Thoracic aorta (tissue), 2 donors: ENCODE measurements around the gene NPTX2. TPM values are rescaled to one million over a fixed set of nuclear protein-coding genes. Genes with fewer than 3 reads are reported as not detected.

Experiments
- ATAC-seq: fragments of 150-250 bp; one replicate; pipeline ENCODE4 v1.8.0; 2017; ENCODE audit warnings: low read depth; ENCODE audit not compliant: insufficient number of reproducible peaks, low FRiP score
- DNase-seq: peaks from one replicate; pipeline ENCODE4 v3.0.0-alpha.2; 2020; ENCODE audit warnings: low spot score
- H3K27ac ChIP-seq, 2 donors: fragments of 200-600 bp; sonication (generic); 1 replicate in 1 of 2; 2 replicates in 1 of 2; pipeline ENCODE4 v1.5.1; 2016; ENCODE audit warnings: mild to moderate bottlenecking in 2 of 2, moderate library complexity in 2 of 2
- H3K27me3 ChIP-seq: fragments of 200-600 bp; sonication (generic); replicated peaks from 2 replicates; pipeline ENCODE4 v1.6.0; 2016; ENCODE audit warnings: mild to moderate bottlenecking; ENCODE audit not compliant: insufficient read depth
- H3K36me3 ChIP-seq: fragments of 200-600 bp; sonication (generic); one replicate; pipeline ENCODE4 v1.5.1; 2016
- H3K4me1 ChIP-seq, 2 donors: fragments of 200-600 bp; sonication (generic); 1 replicate in 1 of 2; 2 replicates in 1 of 2; pipeline versions ENCODE4 v1.5.1 to v1.6.0; 2016; ENCODE audit warnings: low read depth in 2 of 2, mild to moderate bottlenecking in 1 of 2; ENCODE audit not compliant: control insufficient read depth in 1 of 2
- H3K4me3 ChIP-seq: fragments of 200-600 bp; sonication (generic); 2 replicates; pipeline ENCODE4 v1.5.1; 2016; ENCODE audit warnings: mild to moderate bottlenecking
- H3K9me3 ChIP-seq: fragments of 200-600 bp; sonication (generic); 2 replicates; pipeline ENCODE4 v1.5.1; 2016
- CTCF ChIP-seq: fragments of 200-600 bp; sonication (generic); IDR thresholded peaks from one replicate; pipeline ENCODE4 v1.5.1; 2019; ENCODE audit warnings: antibody characterized with exemption
- total RNA-seq, 2 donors: library from RNA; depleted of rRNA; stranded (reverse); fragments of >200 nt; gene quantifications; one replicate each; pipeline versions ENCODE4 v1.1.0 to v1.2.3, GENCODE V29; 2016

The NPTX2 gene
- total RNA-seq, 2 donors from 2014 or later: 55.7 to 99.9 TPM

- ATAC-seq (no peak), DNase-seq (no peak)
- no peaks in the 10 kb centered on the region for H3K27me3 ChIP-seq
- H3K4me1 ChIP-seq: no peaks in the 10 kb centered on the region
- H3K9me3 ChIP-seq: no peaks in the 10 kb centered on the region
- no peak overlapping the region for H3K27ac ChIP-seq
- no peak for TF ChIP-seq CTCF
- H3K4me3 ChIP-seq: no peak overlapping the region
- H3K36me3 ChIP-seq: no peaks in the 10 kb centered on the region
These were observed 29.4 kb downstream of the NPTX2 start for GRCh38 chr7:98646465-98646864.

DNA sequence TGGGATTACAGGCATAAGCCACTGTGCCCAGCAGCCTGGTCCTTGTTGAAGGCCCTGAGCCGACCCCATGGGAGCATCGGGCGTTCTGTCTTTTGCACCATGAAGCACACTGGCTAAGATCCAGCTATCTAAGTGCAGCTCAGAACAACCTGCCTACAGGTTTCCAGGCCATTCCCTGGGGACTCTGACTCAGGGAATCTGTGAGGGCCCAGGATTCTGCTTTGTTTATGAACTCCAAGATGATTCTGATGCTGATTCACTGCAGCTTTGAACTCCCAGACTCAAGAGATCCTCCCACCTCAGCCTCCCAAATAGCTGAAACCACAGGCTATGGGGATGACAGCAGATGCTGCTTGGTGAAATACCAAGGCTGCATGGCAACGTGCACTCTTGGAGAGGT lies 30.2 kb downstream of the NPTX2 start:
- no peak for DNase-seq
- Histone ChIP-seq H3K27me3 (no peaks in the 10 kb centered on the region), H3K36me3 (no peaks in the 10 kb centered on the region), H3K9me3 (no peaks in the 10 kb centered on the region), H3K4me3 (no peak overlapping the region), H3K4me1 (no peaks in the 10 kb centered on the region), H3K27ac (no peak overlapping the region)
- no peak for TF ChIP-seq CTCF
- ATAC-seq: no peak

GRCh38 chr7:98651760-98652159 lies 34.7 kb downstream of the NPTX2 start:
- H3K36me3 ChIP-seq: no peaks in the 10 kb centered on the region
- ATAC-seq (no peak), DNase-seq (no peak)
- H3K27me3 ChIP-seq: no peaks in the 10 kb centered on the region
- no peak overlapping the region for H3K27ac ChIP-seq
- no peaks in the 10 kb centered on the region for H3K9me3 ChIP-seq
- no peaks in the 10 kb centered on the region for H3K4me1 ChIP-seq
- no peak overlapping the region for H3K4me3 ChIP-seq
- TF ChIP-seq CTCF: no peak

DNA sequence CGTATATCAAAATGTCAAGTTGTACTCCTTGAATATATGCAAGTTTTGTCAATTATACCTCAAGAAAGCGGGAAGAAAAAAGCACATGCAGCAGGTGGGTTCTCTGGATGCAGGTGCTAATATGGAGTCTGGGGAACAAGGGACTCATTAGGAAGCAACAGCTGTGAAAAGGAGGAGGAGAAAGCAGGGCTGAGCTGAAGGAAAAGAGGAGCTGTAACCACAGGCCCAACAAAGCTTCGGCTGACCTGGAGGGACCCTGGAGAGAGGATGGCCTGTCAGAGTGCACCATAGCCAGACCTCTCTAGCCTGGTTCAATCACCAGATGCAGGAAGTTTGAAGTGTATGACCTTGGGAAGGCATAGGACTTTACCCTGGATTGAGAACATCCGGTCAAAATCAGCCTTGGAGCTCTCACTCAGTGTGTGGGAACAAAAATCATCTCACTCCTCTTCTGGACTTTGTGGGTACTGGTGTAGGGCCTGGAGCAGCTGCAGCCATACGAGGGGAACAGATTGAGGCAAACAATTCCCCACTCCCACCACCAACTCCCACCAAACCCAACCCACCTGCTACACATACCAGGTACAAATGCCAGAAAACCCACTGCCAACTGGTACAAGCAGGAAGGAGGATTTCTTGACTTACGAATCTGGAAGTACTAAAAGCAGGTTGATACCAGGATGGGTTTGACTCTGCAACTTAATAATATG lies 36.7 kb downstream of the NPTX2 start:
- no peak for ATAC-seq
- H3K36me3 ChIP-seq: no peaks in the 10 kb centered on the region
- no peak for DNase-seq
- TF ChIP-seq CTCF: no peak
- no peak overlapping the region for H3K4me3 ChIP-seq
- no peaks in the 10 kb centered on the region for H3K9me3 ChIP-seq
- no peaks in the 10 kb centered on the region for H3K4me1 ChIP-seq
- no peaks in the 10 kb centered on the region for H3K27me3 ChIP-seq
- H3K27ac ChIP-seq: no peak overlapping the region

GRCh38 chr7:98654524-98655272 lies 37.6 kb downstream of the NPTX2 start:
- no peak for ATAC-seq
- no peak for TF ChIP-seq CTCF

More at GRCh38 chr7:98654524-98655272, 37.6 kb downstream of the NPTX2 start:
- Histone ChIP-seq H3K9me3 (no peaks in the 10 kb centered on the region), H3K4me1 (no peaks in the 10 kb centered on the region), H3K4me3 (no peak overlapping the region), H3K27ac (no peak overlapping the region), H3K27me3 (no peaks in the 10 kb centered on the region), H3K36me3 (no peaks in the 10 kb centered on the region)
- no peak for DNase-seq
